GM21717 (cell line): ENCODE data around the gene DCTN1.

Source experiments
- ATAC-seq: cut with Tn5 transposase; IDR thresholded peaks from one replicate; pipeline ENCODE4 v1.9.1; 2021; ENCODE audit warnings: mild to moderate bottlenecking, moderate library complexity; ENCODE audit not compliant: unreplicated experiment

The DCTN1 gene

DNA sequence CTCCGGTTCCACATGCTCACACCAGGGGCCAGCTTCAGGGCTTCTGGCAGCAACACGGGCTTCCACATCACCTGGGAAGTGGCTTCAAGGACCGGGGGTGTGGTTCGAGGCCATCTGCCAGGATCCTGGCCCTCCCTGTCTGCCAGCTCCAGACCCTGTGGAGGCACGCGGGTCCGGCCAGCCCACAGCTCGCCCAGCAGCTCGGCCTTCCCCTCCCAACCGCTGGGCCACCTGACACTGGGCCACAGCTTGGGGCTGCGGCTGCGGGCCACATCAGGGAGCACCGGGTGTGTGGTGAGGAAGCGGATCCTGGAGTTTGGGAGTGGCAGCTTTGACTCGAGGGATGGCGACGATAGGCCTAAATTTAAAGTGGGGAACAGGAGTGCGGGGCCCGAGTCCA, 34.3 kb upstream of the DCTN1 start:
- no peak for ATAC-seq

DNA sequence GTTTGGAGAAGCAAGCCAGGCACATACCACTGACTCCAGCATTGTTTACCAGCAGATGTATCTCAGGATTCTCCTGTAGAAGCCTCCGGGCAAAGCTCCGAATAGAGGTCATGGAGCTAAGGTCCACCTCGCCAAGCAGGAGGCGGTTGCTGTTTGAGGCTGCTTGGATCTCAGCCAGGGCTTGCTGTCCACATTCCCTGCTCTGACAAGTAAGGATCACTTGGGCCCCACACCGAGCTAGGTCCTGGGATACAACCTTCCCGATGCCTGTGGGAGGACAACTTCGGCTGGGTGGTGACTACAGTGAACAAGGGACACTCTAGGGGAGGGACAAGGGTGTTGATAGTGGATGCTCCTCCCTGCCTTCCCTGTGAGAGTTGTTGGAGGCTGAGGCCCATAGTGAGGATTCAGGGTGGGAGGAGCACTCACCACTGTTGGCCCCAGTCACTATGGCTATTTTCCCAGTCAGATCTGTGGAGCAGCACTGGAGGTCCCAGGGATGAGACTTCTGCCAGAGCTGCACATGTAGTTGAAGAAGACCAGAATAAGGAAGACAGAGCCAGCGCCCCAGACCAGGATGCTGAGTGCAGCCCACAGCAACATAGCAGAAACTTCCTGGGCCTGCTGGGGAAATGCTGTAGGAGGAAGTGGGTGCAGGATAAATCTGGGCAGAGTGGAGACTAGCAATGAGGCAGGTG, 33.0 kb upstream of the DCTN1 start:
- no peak for ATAC-seq

GRCh38 chr2:74407682-74408081, 27.6 kb upstream of the DCTN1 start:
- no peak for ATAC-seq

GRCh38 chr2:74406035-74406434, 25.9 kb upstream of the DCTN1 start:
- no peak for ATAC-seq

DNA sequence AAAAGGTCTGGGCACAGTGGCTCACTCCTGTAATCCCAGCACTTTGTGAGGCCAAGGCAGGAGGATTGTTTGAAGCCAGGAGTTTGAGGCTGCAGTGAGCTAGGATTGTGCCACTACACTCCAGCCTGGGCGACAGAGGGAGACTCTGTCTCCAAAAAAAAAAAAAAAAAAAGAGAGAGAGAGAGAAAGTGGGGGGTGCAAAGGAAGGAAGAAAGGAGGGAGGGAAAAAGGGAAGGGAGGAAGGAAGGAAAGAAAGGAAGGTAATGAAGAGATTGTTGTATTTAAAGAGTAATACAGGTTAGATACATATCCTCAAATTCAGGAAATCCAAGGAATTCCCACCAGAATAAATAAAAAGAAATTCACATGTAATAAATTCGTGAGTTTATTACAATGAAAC, 21.8 kb upstream of the DCTN1 start:
- ATAC-seq, result no peak

DNA sequence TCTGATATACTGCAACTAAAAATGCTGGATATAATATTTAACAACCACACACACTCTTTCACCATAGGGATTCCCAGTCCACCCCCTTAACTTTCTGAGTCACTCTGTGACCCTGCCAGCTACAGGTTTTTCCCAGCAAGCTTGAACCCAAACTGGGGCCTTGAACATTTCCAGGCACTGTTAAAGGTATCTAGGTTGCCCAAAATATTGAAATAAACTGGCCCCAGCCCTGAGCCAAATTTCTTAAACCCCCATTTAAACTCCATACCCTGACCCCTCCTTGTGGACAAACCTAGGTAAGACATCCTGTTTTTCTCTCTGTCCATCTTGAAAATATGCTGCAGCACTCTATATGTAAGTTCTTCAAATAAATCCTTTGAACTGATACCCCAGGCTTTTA, 19.7 kb upstream of the DCTN1 start:
- peak; percentile 49 for ATAC-seq

- ATAC-seq, result no peak
These were observed 16.0 kb upstream of the DCTN1 start for GRCh38 chr2:74396149-74396548.

DNA sequence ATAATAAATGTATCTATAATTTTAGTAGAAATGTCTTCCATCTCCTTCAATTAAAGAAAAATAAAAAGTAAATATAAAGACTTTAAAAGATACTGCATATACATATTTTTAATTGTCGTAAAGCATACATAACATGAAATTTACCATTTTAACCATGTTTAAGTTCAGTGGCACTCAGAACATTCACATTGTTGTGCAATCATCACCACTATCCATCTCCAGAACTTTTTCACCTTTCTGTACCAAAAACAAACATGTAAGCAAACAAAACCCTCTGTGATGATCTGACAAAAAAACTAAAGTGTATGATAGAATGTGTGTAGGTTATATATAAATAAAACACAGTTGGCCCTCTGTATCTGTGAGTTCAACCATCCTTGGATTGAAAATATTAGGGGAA, 13.4 kb upstream of the DCTN1 start:
- no peak for ATAC-seq

DNA sequence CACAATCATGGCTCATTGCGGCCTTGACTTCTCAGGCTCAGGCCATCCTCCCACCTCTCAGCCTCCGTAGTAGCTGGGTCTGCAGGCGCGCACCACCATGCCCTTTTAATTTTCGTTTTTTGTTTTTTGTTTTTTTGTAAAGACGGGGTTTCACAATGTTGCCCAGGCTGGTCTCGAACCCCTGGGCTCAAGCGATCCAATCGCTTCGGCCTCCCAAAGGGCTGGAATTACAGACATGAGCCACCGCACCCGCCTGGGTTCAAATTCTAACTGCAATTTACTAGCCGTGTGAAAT, 12.3 kb upstream of the DCTN1 start:
- no peak for ATAC-seq

DNA sequence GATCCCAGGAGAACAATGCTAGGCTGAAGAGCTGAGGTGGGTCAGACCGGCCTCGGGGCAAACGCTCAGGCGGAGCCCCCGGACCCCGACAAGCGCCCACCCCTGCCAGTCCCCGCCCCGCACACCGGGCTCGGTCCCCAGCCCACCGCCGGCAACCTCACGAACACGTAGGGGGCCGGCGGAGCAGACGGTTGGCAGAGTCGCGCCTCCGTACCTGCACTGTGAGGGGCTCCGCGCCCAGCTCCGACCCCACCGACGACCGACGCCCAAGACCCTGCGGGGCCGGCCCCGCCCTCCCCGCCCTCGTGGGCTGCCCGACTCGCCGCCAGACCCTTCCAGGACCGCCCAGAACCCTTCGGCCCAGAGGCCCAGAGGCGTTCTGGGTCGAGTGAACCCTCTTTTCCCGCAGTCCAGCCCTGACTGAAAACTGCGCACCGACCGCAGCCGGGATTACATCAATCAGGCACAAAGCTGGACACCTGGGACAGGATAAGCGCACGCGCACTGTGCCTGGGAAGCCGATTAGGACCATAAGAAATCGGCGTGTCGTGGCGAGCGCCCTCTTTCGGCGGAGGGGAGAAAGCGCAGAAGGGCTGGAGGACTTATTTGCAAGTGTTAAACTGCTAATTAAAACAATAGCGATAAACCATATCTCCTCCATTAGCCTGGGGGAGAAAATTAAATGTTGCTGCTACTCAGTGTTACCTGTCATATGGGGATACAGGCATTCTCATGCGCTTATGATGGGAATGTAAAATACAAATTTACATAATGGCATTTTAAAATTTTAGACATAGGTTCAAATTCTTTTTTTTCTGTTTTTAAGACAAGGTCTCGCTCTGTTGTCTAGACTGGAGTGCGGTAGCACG, 11.7 kb upstream of the DCTN1 start:
- peak; percentile 65 for ATAC-seq

- ATAC-seq, result peak; percentile 16
These were observed 11.1 kb upstream of the DCTN1 start for GRCh38 chr2:74391209-74391579.

GRCh38 chr2:74390606-74391005, 10.5 kb upstream of the DCTN1 start:
- no peak for ATAC-seq

- ATAC-seq, result no peak
These were observed 7.2 kb upstream of the DCTN1 start for GRCh38 chr2:74387346-74387745.

DNA sequence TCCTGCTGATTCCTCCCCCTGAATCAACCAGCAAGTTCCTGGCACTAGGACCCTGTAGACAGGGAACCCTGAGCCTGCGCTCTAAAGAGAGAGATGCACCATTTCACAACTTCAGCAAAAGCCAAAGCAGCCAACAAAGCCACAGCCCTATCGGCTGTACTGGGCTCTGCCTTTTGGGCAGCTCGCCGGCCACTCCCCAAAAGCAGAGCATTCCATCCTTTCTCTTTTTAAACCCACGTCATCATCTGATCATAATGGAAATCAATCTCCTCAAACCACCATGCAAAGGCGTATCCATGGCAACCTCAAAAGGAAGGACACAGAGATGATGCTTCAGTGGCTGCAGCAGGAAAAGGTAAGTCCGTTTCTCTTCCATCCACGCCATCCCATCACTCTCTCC, 5.3 kb upstream of the DCTN1 start:
- ATAC-seq, result no peak

GRCh38 chr2:74384051-74384450, 3.9 kb upstream of the DCTN1 start:
- ATAC-seq, result no peak

GRCh38 chr2:74383254-74383653, 3.1 kb upstream of the DCTN1 start:
- no peak for ATAC-seq

DNA sequence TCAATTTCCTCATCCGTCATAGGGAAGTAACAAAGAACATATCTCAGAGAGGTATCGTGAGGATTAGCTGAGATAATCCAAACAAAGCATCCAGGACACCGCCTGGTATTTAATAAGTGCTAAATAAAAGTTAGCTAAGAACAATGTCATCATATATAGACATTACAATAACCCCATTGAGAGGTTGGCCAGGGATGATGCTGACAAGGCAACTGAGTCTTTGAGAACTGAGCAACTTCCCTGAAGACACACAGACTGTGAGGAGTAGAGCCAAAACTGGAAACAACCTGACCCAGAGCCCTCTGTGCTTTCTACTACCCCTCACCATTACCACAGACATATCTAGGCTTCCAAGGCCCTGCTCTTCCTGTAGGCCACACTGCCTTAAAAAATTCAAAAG, 1.6 kb upstream of the DCTN1 start:
- ATAC-seq, result no peak

GRCh38 chr2:74378007-74378406, 2.1 kb downstream of the DCTN1 start:
- no peak for ATAC-seq

GRCh38 chr2:74375838-74376237, 4.3 kb downstream of the DCTN1 start:
- ATAC-seq, result no peak

GRCh38 chr2:74374509-74375205, 5.5 kb downstream of the DCTN1 start:
- ATAC-seq, result no peak

DNA sequence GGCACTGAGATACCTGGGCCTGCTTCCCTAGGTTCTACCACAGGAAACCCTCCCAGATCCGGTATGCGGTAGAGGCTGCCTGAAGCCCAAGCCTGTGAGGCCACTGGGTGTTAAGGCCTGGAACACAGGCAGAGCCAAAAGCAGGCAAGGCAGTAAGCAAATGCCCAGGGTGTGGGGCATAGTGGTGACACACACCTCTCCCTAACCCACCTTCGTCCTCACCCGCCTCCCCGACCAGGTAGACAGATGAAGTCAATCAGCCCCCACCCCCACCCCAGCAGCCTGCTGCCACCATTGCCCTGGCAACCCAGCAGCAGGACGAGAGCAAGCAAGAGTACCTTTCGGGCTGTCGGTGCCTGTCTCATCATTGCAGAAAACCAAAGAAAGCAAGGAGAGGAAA, 6.1 kb downstream of the DCTN1 start:
- ATAC-seq, result no peak

DNA sequence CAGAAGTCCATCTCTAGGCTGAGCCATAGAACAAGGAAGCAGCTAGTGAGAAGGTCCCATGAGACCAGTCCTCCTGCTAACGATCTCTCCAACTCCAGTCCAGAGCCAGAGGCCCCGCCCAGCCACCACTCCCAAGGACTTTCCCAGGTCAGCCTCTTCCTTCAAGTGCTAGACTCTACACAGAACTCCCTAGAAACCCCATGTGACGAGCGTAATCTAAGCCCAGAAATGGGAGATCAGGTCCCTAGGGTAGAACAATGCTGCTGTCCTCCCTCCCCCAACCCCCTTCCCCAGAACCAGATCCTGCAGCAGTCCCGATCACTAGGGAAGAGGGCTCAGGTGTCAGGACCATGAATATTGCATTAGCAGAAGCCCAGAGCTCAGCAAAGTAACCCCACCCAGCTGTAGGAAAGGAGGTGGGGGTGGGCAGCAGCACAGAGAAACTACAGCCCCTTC, 6.9 kb downstream of the DCTN1 start:
- no peak for ATAC-seq
